ENCODE measurements around the gene MUC5AC. TPM values are rescaled to one million over a fixed set of nuclear protein-coding genes. Genes with fewer than 3 reads are reported as not detected.

MUC5AC gene
- total RNA-seq, 1 donor from 2014 or later = 0.11 TPM

DNA sequence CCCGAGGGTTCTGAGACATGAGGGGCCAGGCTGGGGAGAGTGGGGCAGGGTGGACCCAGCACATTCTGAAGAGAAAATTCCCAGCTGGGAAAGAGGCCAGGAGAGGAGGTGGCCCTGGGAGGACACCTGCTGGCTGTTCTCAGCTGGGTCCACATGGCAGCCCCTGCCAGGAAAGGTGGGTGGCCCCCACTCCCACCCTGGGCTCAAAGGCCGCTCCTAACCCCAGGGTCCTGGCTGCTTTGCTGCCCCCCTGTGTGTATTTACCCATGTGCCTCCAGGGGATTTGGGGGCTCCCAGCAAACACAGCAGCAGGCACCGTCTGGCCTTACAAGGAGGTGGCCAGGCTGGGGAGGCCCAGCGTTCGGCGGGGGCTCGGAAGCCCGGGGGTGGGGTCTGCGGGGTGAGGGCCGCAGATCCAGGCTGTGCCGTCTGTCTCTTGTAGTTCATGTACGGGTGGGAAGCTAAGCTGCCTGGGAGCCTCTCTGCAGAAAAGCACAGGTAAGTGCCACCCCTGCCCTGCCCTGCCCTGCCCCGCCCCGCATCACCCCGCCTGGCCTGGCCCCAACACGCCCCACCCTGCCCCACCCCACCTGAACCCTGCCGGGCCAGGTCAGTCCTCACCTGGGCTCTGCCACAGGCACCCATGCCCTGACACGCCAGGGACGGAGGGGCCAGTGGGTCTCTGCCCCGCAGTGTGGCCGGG lies 75.7 kb downstream of the MUC5AC start:
- no peaks in the 10 kb centered on the region for H3K9me3 ChIP-seq
- no peaks in the 10 kb centered on the region for H3K27me3 ChIP-seq
- no peak overlapping the region for H3K27ac ChIP-seq
- no peaks in the 10 kb centered on the region for H3K36me3 ChIP-seq
- no peak for DNase-seq (ENCODE audit: low spot score in 2 of 2)
- TF ChIP-seq, protein P1, sequence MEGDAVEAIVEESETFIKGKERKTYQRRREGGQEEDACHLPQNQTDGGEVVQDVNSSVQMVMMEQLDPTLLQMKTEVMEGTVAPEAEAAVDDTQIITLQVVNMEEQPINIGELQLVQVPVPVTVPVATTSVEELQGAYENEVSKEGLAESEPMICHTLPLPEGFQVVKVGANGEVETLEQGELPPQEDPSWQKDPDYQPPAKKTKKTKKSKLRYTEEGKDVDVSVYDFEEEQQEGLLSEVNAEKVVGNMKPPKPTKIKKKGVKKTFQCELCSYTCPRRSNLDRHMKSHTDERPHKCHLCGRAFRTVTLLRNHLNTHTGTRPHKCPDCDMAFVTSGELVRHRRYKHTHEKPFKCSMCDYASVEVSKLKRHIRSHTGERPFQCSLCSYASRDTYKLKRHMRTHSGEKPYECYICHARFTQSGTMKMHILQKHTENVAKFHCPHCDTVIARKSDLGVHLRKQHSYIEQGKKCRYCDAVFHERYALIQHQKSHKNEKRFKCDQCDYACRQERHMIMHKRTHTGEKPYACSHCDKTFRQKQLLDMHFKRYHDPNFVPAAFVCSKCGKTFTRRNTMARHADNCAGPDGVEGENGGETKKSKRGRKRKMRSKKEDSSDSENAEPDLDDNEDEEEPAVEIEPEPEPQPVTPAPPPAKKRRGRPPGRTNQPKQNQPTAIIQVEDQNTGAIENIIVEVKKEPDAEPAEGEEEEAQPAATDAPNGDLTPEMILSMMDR (IDR thresholded peaks at IDR 0.05) = no peak
- no peaks in the 10 kb centered on the region for H3K4me1 ChIP-seq
- H3K4me3 ChIP-seq = no peak overlapping the region
- intact Hi-C loops (cut with DNase I) = no loop called here

DNA sequence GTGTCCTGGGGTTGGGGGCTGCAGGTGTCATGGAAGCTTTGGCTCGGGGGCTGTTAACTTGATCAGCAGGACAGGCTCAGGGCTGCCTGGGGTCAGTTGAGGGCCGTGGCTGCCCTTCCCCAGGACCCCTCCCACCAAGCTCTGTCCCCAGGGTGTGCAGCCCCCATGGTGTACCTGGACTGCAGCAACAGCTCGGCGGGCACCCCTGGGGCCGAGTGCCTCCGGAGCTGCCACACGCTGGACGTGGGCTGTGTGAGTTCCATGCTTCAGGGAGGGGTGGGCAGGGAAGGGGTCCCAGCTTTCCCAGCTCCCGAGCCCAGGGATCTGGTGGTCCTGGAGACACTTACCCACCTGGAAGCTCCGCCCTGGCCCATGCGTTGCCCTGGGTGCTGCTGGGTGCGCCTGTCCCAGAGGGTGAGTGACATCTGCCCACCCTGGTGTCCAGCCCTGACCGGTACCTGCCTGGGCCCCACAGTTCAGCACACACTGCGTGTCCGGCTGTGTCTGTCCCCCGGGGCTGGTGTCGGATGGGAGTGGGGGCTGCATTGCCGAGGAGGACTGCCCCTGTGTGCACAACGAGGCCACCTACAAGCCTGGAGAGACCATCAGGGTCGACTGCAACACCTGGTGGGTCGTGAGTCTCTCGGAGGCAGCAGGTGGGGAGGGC lies 76.4 kb downstream of the MUC5AC start:
- no peaks in the 10 kb centered on the region for H3K36me3 ChIP-seq
- intact Hi-C loops (cut with DNase I) = no loop called here
- no peak overlapping the region for H3K27ac ChIP-seq
- H3K4me3 ChIP-seq = no peak overlapping the region
- no peaks in the 10 kb centered on the region for H3K9me3 ChIP-seq
- H3K27me3 ChIP-seq = no peaks in the 10 kb centered on the region
- H3K4me1 ChIP-seq = no peaks in the 10 kb centered on the region
- TF ChIP-seq, protein P1 (IDR thresholded peaks at IDR 0.05) = no peak
- DNase-seq (ENCODE audit: low spot score in 2 of 2) = no peak

DNA sequence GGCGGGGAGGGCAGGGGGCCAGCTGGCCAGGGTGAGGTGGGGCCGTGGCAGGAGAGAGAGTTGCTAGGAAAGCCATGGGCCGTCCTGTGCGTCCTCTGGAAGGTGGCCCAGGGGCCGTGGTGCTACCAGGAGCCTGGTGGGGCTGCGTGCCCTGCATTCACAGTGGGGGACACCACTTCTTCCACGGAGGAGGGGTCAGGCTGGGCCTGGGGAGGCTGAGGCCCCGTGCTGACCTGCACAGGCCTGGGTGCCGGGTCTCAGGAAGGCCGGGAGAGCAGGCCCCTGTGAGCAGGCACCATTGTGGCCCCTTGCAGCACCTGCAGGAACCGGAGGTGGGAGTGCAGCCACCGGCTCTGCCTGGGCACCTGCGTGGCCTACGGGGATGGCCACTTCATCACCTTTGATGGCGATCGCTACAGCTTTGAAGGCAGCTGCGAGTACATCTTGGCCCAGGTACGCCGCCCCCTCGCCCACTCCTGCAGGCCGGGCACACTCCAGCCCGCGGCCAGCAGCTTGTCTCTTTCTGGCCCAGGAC lies 77.1 kb downstream of the MUC5AC start:
- no peaks in the 10 kb centered on the region for H3K4me1 ChIP-seq
- TF ChIP-seq, protein P1 (IDR thresholded peaks at IDR 0.05) = no peak
- H3K4me3 ChIP-seq = no peak overlapping the region
- no peaks in the 10 kb centered on the region for H3K27me3 ChIP-seq
- H3K9me3 ChIP-seq = no peaks in the 10 kb centered on the region
- no peaks in the 10 kb centered on the region for H3K36me3 ChIP-seq
- no peak for DNase-seq (ENCODE audit: low spot score in 2 of 2)
- intact Hi-C loops (cut with DNase I) = no loop called here
- no peak overlapping the region for H3K27ac ChIP-seq

DNA sequence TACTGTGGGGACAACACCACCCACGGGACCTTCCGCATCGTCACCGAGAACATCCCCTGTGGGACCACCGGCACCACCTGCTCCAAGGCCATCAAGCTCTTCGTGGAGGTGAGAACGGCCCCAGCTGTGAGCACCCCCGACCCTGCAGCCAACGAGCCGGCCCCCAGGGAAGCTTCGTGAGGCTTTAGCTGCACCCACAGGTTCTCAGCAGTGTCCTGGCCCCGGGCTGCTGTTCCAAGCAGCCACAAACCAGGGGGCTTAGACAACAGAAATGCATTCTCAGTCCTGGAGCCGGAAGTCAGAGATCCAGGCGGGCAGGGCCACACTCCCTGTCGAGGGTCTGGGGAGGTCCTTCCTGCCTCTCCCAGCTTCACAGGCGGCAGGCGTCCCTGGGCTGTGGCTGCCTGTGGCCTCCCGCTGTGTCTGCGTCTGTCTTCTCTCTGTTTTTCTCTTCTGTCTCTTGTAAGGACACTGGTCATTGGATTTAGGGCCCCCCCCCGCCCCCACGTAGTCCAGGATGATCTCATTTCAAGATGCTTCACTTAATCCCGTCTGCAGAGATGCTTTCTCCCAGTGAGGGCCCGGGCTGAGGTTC lies 77.7 kb downstream of the MUC5AC start:
- H3K4me1 ChIP-seq = no peaks in the 10 kb centered on the region
- H3K27ac ChIP-seq = no peak overlapping the region
- no peaks in the 10 kb centered on the region for H3K27me3 ChIP-seq
- H3K4me3 ChIP-seq = no peak overlapping the region
- no peaks in the 10 kb centered on the region for H3K36me3 ChIP-seq
- no peaks in the 10 kb centered on the region for H3K9me3 ChIP-seq
- intact Hi-C loops (cut with DNase I) = no loop called here
- TF ChIP-seq, protein P1 (IDR thresholded peaks at IDR 0.05) = no peak
- DNase-seq (ENCODE audit: low spot score in 2 of 2) = no peak

DNA sequence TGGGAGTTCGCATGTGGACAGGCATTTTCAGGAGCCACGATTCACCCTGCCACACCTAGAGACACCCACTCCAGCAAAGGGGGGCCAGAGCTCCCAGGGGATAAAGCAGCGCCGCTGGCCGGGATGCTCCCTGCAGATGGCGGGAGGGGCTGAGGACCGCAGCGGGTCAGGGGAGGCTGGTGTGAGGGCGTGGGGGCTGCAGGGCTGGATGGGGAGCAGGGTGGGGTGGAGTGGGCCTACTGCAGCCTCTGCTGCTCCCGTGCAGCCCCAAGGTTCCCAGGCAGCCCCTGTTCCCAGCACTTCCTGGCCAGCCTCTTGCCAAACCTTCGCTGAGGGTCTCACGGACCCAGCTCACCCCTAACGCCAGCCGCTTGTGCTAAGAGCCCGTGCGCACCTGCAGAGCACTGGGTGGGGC lies 78.2 kb downstream of the MUC5AC start:
- Histone ChIP-seq H3K27me3 (no peaks in the 10 kb centered on the region), H3K27ac (no peak overlapping the region), H3K9me3 (no peaks in the 10 kb centered on the region), H3K36me3 (no peaks in the 10 kb centered on the region), H3K4me3 (no peak overlapping the region), H3K4me1 (no peaks in the 10 kb centered on the region)
- intact Hi-C loops (cut with DNase I) = no loop called here
- no peak for DNase-seq (ENCODE audit: low spot score in 2 of 2)
- TF ChIP-seq, protein P1 (IDR thresholded peaks at IDR 0.05) = no peak

Data from ascending aorta (tissue), 2 donors.